GM19324 (cell line): ENCODE data around the gene JCAD.

Experiments used
- ATAC-seq: cut with Tn5 transposase; IDR thresholded peaks from one replicate; pipeline ENCODE4 v1.9.1; 2021; ENCODE audit warnings: mild to moderate bottlenecking, moderate library complexity; ENCODE audit not compliant: unreplicated experiment, low FRiP score

The JCAD gene

GRCh38 chr10:30074933-30075332 is 15.5 kb upstream of the JCAD start:
- no peak for ATAC-seq

DNA sequence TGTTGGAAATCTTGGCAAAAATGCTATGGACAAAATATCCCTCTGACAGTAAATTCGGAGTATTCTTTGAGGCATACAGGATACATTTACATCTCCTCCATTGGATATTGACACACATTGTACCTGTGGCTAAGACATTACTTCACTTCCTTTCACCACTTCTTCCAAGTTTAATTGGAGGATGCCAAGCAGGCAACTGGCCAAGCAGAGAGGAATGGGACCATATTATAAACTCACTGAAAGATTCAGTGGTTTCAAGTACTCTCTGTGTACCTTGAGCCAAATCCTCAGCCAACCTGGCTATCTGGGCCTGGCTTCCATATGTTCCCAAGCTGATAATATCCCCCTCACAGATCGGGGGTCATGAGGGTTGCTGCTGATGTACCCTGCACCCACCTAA is 14.7 kb upstream of the JCAD start:
- ATAC-seq: no peak

- no peak for ATAC-seq
Measured at GRCh38 chr10:30073767-30074060, 14.3 kb upstream of the JCAD start.

GRCh38 chr10:30073045-30073766 is 13.8 kb upstream of the JCAD start:
- no peak for ATAC-seq

DNA sequence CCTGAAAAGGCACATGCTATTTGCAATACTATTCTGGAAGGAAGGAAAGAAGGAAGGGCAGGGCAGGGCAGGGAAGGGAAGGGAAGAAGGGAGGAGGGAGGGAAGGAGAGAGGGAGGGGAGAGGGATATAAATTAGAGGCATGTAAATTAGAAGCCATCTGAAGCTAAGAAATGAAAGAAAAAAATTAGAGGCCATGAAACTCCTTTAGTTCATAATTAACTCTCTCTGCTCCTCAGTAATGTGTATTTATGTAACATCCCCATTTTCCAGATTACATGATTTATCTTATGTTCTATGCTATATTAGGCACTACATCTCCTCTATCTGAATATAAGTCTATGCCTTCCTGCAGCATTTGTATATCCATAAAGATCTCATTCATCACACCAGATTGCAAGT is 12.7 kb upstream of the JCAD start:
- ATAC-seq: no peak

DNA sequence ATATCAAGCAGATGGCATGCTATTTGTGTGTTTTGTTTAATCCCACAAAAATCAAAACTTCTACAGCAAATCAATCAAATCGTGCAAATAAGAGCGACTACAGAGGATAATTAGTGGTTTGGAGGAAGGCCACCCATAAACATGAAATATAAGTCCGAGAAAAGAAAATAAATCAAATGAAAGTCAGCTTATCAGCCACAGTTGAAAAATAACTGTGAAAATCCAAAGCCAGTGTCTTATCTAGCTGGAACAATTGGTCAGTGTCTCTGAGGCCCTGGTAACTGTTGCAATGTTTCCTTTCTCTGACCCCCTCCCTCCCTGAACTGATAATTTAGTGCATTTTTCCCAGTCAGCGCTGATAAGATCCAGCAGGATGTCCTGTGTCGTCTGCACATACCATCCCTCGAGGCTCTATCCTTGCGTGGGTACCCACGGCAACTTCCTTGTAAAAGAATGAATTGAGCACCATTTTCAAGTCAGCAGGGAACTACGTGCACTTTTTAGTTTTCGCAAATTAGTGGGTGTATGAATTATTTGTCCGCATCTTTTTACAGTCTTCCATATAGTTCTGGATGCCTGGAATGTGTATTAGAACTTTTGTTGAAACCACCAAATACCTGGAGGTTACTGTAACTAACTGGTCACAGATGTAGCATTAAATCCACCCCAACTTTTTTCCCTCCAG is 10.8 kb upstream of the JCAD start:
- no peak for ATAC-seq

GRCh38 chr10:30068492-30069223 is 9.3 kb upstream of the JCAD start:
- no peak for ATAC-seq

- ATAC-seq: no peak
Measured at GRCh38 chr10:30063099-30063498, 3.7 kb upstream of the JCAD start.

GRCh38 chr10:30062582-30062981 is 3.2 kb upstream of the JCAD start:
- ATAC-seq: no peak

GRCh38 chr10:30062090-30062489 is 2.7 kb upstream of the JCAD start:
- no peak for ATAC-seq

DNA sequence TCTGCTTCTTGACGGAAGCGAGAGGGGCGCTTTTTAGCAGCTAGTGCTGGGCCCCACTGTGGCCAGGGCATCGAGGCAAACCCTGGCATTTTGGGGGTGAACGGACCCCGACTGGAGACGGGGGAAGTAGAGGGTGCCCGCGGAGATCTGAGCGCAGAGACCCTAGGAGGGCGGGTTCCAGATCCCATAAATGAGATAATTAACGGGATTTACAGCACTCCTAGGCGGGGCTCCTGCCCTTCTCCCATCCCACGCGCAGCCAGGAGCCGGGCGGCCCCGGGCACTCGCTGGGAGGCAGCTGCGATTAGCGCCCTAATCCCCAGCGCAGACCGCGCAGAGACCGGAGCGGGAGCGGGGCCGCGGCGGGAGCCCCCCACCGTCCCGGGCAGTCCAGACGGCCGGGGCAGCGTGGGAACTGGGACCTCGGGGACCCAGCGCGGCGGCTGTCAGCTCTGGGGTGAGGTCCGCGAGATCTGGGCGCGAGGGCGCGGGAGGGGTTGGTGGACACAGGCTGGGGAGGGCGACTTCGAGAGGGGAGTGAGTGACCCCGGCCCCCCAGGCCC is 735 bp downstream of the JCAD start:
- no peak for ATAC-seq

DNA sequence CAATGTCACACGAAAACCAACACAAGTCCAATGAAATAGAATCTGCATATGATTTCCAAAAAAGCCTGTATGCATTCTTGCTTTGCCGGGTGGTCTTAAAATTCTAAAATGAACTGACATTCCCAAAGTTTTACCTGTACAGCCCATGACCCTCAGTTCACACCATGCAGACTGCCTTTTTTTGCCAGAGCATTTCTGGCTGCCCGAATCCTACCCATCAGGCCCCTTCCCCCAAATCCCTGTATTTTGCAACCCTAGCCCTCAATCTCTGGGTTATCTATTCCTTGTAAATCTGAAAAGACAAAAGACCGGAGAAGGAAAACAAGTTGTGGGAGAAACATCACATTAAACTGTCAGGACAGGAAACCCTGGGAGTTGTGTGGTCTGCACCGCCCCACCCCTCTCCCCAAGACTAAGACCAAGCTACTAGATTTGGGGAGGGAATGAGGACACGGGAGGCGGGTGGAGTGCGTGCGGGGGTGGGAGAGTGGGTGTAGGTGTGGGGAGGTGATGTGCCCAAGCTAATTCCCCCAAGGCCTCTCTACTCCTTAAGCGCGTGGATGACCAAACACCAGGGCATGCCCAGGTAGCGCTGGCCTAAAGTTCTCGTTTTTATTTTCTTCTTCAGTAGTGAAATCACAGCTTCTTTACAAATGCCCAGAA is 1.4 kb downstream of the JCAD start:
- ATAC-seq: no peak

- ATAC-seq: no peak
Measured at GRCh38 chr10:30057421-30057841, 2.0 kb downstream of the JCAD start.

DNA sequence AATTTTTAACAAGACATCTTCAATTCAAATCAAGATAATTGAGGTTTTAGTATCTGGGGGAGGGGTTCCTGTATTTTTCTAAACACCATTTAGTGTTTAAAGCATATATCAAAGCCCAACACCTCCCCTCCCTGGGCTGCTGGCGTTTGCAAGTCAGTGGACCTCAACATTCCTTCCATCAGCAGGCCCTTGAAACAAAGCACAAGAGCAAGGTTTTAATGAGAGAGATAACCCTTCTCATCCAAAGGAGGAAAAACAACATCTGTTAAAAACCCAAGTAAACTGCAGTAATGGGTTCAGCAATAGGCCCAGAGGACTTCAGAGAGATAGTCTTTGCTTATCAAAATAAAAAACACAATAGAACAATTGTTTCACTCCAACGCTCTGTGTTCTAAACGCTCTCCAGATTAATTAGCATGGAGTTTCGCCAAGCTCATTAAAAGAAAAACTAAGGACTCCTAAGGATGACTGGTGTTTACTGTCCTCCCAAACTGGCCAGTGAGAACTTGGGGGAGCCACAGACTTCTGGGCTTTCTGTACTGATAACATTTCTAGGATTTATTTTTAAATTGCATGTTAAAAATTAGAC is 2.5 kb downstream of the JCAD start:
- no peak for ATAC-seq

- ATAC-seq: no peak
Measured at GRCh38 chr10:30056281-30056680, 3.1 kb downstream of the JCAD start.

DNA sequence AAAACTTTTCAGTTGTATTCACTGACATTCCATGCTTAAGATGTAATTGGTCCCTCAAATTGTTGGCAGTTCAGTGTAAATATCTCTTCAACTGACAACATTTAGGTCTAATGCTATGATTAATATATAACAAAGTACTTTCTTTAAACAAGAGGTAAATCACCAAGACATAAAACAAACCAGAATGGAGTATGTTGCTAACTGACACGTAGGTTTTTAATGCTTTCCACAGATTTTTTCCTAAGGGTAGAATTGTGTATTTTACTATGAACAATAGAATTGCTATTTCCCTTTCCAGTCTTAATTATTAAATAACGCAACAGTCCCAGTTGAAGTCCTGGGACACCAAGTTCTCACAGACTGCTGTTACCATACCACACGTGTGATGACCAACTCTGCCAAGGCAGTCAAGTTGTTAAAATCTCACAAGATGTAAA is 4.1 kb downstream of the JCAD start:
- no peak for ATAC-seq

DNA sequence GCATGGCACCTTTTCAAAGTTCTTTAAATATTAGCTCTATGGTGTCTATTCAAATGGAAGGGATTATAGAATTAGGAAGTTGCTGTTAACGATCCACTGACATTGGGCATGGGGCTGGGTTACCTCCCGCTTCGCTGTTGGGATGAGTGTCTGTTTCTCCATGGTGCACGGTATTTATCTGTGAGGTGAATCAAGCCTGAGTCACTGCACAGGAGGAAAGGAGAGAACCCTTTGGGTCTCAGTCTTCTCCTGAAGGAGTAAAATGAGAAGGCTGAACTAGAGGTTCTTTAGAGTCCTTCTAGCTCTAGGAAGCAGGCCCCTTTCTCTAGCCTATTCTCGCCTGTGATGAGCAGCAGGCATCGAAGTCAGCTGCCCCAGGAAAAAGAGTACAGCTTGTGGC is 7.3 kb downstream of the JCAD start:
- no peak for ATAC-seq

DNA sequence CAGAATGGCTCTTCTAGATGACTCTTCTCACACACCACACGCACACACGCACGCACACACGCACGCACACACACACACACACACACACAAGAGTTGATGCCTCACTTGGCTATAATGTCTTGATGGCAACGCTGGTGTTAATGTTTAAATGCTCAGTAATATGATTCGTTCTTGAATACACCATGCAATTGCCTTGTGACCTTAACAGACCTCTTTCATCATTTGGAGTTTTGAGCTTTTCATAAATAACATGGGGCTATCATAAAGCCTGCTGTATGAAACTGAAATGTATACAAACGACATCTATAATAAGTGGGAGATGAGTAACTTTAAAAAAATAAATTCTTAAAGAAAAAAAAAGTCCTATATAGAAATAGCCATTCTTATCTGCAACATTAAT is 8.2 kb downstream of the JCAD start:
- ATAC-seq: no peak

GRCh38 chr10:30050411-30050810 is 9.0 kb downstream of the JCAD start:
- no peak for ATAC-seq

DNA sequence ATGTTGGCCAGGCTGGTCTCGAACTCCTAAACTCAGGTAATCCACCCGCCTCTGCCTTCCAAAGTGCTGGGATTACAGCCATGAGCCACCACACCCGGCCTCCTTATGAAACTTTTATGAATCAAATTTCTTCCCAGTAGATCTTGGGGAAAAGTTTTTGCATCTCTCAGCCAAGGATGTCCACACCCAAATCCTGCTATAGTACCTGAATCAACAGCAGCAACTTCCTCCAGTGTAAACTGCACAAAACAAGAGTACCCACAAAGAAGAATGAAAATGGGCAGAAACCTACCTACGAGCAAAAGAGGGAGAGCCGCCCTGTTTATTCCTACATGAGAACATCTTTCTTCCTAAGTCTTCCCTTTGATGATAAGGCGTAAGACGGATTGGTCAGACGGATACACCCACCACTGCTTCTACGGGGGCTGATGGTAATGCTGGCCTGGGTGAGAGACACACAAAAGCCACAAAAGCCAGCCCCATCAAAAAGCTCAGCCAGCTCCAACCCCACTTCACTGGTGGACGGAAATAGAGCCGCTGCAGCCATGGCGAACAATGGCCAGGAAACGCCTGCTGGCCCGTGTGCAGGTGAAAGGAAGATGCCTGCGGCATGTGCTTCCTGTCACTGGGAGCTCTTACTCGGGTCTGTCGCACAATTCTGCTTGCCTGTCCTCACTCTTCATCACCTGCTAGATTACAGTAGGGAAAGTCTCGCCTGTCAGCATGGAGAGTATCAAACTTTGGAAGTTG is 10.4 kb downstream of the JCAD start:
- no peak for ATAC-seq
